DMS53 (cell line): ENCODE results near the gene NUP93.
A peak's percentile ranks its signal among the peaks of the same experiment; 100 is the strongest.
"Not testable (repeated sequence)": the region's sequence is repeated elsewhere in the genome, so short reads cannot be mapped to it uniquely, and the experiment has no call there.

Source experiments
- DNase-seq: peaks from one replicate; lab custom pipeline; 2025; lab: John Stamatoyannopoulos, UW

The NUP93 gene

GRCh38 chr16:56849690-56850680, 120.1 kb downstream of the NUP93 start:
- no peak for DNase-seq

GRCh38 chr16:56851671-56852400, 121.9 kb downstream of the NUP93 start:
- DNase-seq = no peak

- DNase-seq = no peak
Observed at GRCh38 chr16:56852401-56852730, 122.4 kb downstream of the NUP93 start.

- no peak for DNase-seq
Observed at GRCh38 chr16:56852968-56853367, 123.0 kb downstream of the NUP93 start.

- DNase-seq = no peak
Observed at GRCh38 chr16:56855201-56855600, 125.3 kb downstream of the NUP93 start.

GRCh38 chr16:56855946-56856345, 126.0 kb downstream of the NUP93 start:
- no peak for DNase-seq

GRCh38 chr16:56856876-56857447, 127.0 kb downstream of the NUP93 start:
- no peak for DNase-seq

GRCh38 chr16:56858374-56858773, 128.4 kb downstream of the NUP93 start:
- DNase-seq = no peak

- DNase-seq = no peak
Observed at GRCh38 chr16:56859636-56860035, 129.7 kb downstream of the NUP93 start.

GRCh38 chr16:56860226-56861020, 130.5 kb downstream of the NUP93 start:
- DNase-seq = no peak

GRCh38 chr16:56861092-56861610, 131.2 kb downstream of the NUP93 start:
- no peak for DNase-seq

GRCh38 chr16:56861756-56862155, 131.8 kb downstream of the NUP93 start:
- DNase-seq = no peak

- DNase-seq = no peak
Observed at GRCh38 chr16:56862776-56863175, 132.8 kb downstream of the NUP93 start.

GRCh38 chr16:56864960-56865359, 135.0 kb downstream of the NUP93 start, which contains the start of gene SLC12A3:
TSS of gene SLC12A3 (plus strand) at chr16:56865207. CDS start at chr16:56865236, 29 bp downstream.
- no peak for DNase-seq

GRCh38 chr16:56865394-56866062, 135.6 kb downstream of the NUP93 start:
- DNase-seq = no peak

- peak; percentile 84 for DNase-seq
Observed at GRCh38 chr16:56866955-56867830, 137.3 kb downstream of the NUP93 start.

GRCh38 chr16:56868175-56868574, 138.2 kb downstream of the NUP93 start:
- no peak for DNase-seq

GRCh38 chr16:56868766-56869165, 138.8 kb downstream of the NUP93 start:
- not testable (repeated sequence) for DNase-seq

- DNase-seq = peak; percentile 44
Observed at GRCh38 chr16:56869513-56870275, 139.8 kb downstream of the NUP93 start.
